Stimulated activated CD4-positive, alpha-beta T cell treated with anti-CD3 and anti-CD28 coated beads, Interleukin-1b, Interleukin-23, amount 100 ng/mL, for 24 hours (primary cell): ENCODE results near the gene FSCN2.

Experiments
- DNase-seq, 4 experiments: peaks; one replicate each; pipeline ENCODE4 v3.0.0-alpha.2; 2020; ENCODE audit warnings: low read depth in 4 of 4, low spot score in 1 of 4

FSCN2 gene

GRCh38 chr17:81527591-81528383 is at the start of gene FSCN2:
FSCN2 (plus strand) TSS chr17:81528377; CDS start chr17:81528532, 155 bp downstream.
- DNase-seq = no peak

- DNase-seq = no peak
These were observed 48.8 kb upstream of the FSCN2 start for GRCh38 chr17:81479175-81480071.

GRCh38 chr17:81480140-81481072 is 47.8 kb upstream of the FSCN2 start:
- DNase-seq = no peak

- peak in 2 of 4 experiments; percentile 22 to 37 for DNase-seq
These were observed 46.9 kb upstream of the FSCN2 start for GRCh38 chr17:81481073-81481799.

- no peak for DNase-seq
These were observed 46.2 kb upstream of the FSCN2 start for GRCh38 chr17:81481815-81482505.

- DNase-seq = no peak
These were observed 45.5 kb upstream of the FSCN2 start for GRCh38 chr17:81482673-81483072.

GRCh38 chr17:81483085-81483861 is 44.9 kb upstream of the FSCN2 start:
- DNase-seq = no peak

GRCh38 chr17:81483862-81484194 is 44.3 kb upstream of the FSCN2 start:
- no peak for DNase-seq

- DNase-seq = peak; percentile 74 to 84 (median 76)
These were observed 43.8 kb upstream of the FSCN2 start for GRCh38 chr17:81484195-81484979.

GRCh38 chr17:81486199-81486810 is 41.9 kb upstream of the FSCN2 start:
- DNase-seq = no peak

GRCh38 chr17:81487089-81487486 is 41.1 kb upstream of the FSCN2 start:
- no peak for DNase-seq

GRCh38 chr17:81487487-81488275 is 40.5 kb upstream of the FSCN2 start:
- DNase-seq = peak; percentile 59 to 75 (median 73)

- DNase-seq = no peak
These were observed 39.8 kb upstream of the FSCN2 start for GRCh38 chr17:81488276-81488860.

GRCh38 chr17:81489012-81489997 is 38.9 kb upstream of the FSCN2 start:
- no peak for DNase-seq
